PC-3 (cell line): Measurements from ENCODE around the gene EXD2. TPM values are rescaled to one million over a fixed set of nuclear protein-coding genes. Genes with fewer than 3 reads are reported as not detected.
A peak's percentile ranks its signal among the peaks of the same experiment; 100 is the strongest.

Experiments
- ATAC-seq: fragments of 200-7000 bp; cut with Tn5 transposase; 2 replicates; pipeline ENCODE4 v1.9.1; 2020; ENCODE audit warnings: mild to moderate bottlenecking, moderate library complexity
- BruUV-seq: library from RNA; stranded (reverse); fragments of 400-500 nt; replicated peaks from 2 replicates; lab custom pipeline; 2021; lab: Mats Ljungman, UMichigan
- CTCF ChIA-PET: fragments of 300-600 bp; sonication (Branson Sonifier 250); formaldehyde crosslinking; loops from one replicate; lab custom pipeline; 2022; ENCODE audit warnings: antibody characterized with exemption; lab: Charles Lee
- POLR2A ChIA-PET: fragments of 300-600 bp; sonication (Branson Sonifier 250); formaldehyde crosslinking; loops from one replicate; lab custom pipeline; 2022; ENCODE audit warnings: antibody characterized with exemption; ENCODE audit not compliant: unreplicated experiment; lab: Charles Lee
- DNase-seq: peaks from one replicate; pipeline ENCODE4 v3.0.0-alpha.2; 2015
- H2AFZ ChIP-seq: fragments of 300-600 bp; sonication (generic); 2 replicates; pipeline ENCODE4 v1.6.0; 2016; ENCODE audit warnings: antibody characterized with exemption, low read length
- H3F3A ChIP-seq: fragments of 300-600 bp; sonication (generic); one replicate; pipeline ENCODE4 v1.6.0; 2017; ENCODE audit warnings: antibody characterized with exemption, low read length, control low read depth, mild to moderate bottlenecking; ENCODE audit not compliant: unreplicated experiment
- H3K27ac ChIP-seq: fragments of 300-600 bp; sonication (generic); 2 replicates; pipeline ENCODE4 v1.5.1; 2016; ENCODE audit warnings: mild to moderate bottlenecking, low read length
- H3K27me3 ChIP-seq: fragments of 300-600 bp; sonication (generic); 2 replicates; pipeline ENCODE4 v1.6.1; 2016; ENCODE audit warnings: low read length, mixed read lengths
- H3K36me3 ChIP-seq: fragments of 300-600 bp; sonication (generic); 2 replicates; pipeline ENCODE4 v1.6.1; 2016; ENCODE audit warnings: low read depth, mixed run types, low read length, mixed read lengths
- H3K4me1 ChIP-seq: fragments of 300-600 bp; sonication (generic); 2 replicates; pipeline ENCODE4 v1.5.1; 2016; ENCODE audit warnings: low read length; ENCODE audit not compliant: insufficient read depth
- H3K4me2 ChIP-seq: fragments of 300-600 bp; sonication (generic); 2 replicates; pipeline ENCODE4 v1.6.0; 2016; ENCODE audit warnings: low read length
- H3K4me3 ChIP-seq: fragments of 300-600 bp; sonication (generic); 2 replicates; pipeline ENCODE4 v1.5.1; 2016; ENCODE audit warnings: mild to moderate bottlenecking, low read length, mixed read lengths
- H3K79me2 ChIP-seq: fragments of 300-600 bp; sonication (generic); 2 replicates; pipeline ENCODE4 v1.6.1; 2017; ENCODE audit warnings: low read length, mixed read lengths
- H3K9ac ChIP-seq: fragments of 300-600 bp; sonication (generic); 2 replicates; pipeline ENCODE4 v1.6.0; 2016; ENCODE audit warnings: mild to moderate bottlenecking, low read length
- H3K9me2 ChIP-seq: fragments of 300-600 bp; sonication (generic); replicated peaks from 2 replicates; pipeline ENCODE4 v1.6.1; 2016; ENCODE audit warnings: mixed run types, low read length, mixed read lengths
- H3K9me3 ChIP-seq: fragments of 300-600 bp; sonication (generic); 2 replicates; pipeline ENCODE4 v1.6.1; 2016; ENCODE audit warnings: low read length, mixed read lengths
- H4K20me1 ChIP-seq: fragments of 300-600 bp; sonication (generic); 2 replicates; pipeline ENCODE4 v1.6.1; 2016; ENCODE audit warnings: low read length, mixed read lengths
- EZH2 ChIP-seq: fragments of 300-600 bp; sonication (generic); IDR thresholded peaks from one replicate; pipeline ENCODE4 v1.6.1; 2017; ENCODE audit warnings: antibody characterized with exemption, mild to moderate bottlenecking, low read length; ENCODE audit not compliant: unreplicated experiment
- EZH2phosphoT487 ChIP-seq: fragments of 300-600 bp; sonication (generic); IDR thresholded peaks from 2 replicates; pipeline ENCODE4 v1.6.1; 2018; ENCODE audit warnings: mild to moderate bottlenecking, antibody characterized with exemption, low read length, borderline replicate concordance
- intact Hi-C: fragments of 100-400 bp; cut with micrococcal nuclease; formaldehyde crosslinking; loops from 2 replicates; pipeline ENCODE4 v1.9.0; 2023
- total RNA-seq: library from RNA; depleted of rRNA; stranded (reverse); fragments of >200 nt; gene quantifications from 2 replicates; pipeline ENCODE4 v1.2.3, GENCODE V29; 2014
- TF ChIP-seq, protein P1 (sequence below): fragments of 300-600 bp; sonication (generic); conservative IDR thresholded peaks from 2 replicates; pipeline ENCODE4 v1.5.1; 2017; ENCODE audit warnings: antibody characterized with exemption, low read depth, mild to moderate bottlenecking, low read length

Gene EXD2
- total RNA-seq, 1 experiment from 2014 or later: 19.9 TPM

DNA sequence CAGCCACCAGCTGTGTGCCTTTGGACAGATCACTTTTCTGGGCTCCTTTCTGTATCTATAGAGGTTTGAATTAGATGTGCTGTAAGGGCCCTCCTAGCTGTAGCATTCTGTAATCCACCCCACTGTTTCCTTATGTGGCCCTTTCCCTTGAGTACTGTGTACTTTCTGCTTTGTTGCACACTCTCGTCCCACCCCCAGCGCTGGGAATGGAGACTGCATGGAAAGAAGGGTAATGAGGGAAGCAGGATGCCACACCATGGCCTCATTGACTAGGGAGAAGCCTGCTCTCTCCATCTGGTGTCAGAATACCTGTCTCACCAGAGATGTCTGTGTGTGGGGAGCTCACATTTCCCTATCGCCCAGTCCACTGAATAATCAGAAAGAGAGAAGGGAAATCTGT is 55.0 kb downstream of the EXD2 start:
- Histone ChIP-seq H3F3A (no peaks in the 10 kb centered on the region), H3K4me1 (no peaks in the 10 kb centered on the region), H3K79me2 (no peaks in the 10 kb centered on the region), H3K4me2 (no peak overlapping the region), H4K20me1 (no peaks in the 10 kb centered on the region), H3K9me3 (no peaks in the 10 kb centered on the region), H2AFZ (no peak overlapping the region), H3K36me3 (no peaks in the 10 kb centered on the region), H3K27ac (no peak overlapping the region), H3K27me3 (no peaks in the 10 kb centered on the region), H3K4me3 (no peak overlapping the region), H3K9ac (no peak overlapping the region), H3K9me2 (no peaks in the 10 kb centered on the region)
- no peak for ATAC-seq
- ChIA-PET CTCF (interaction anchor here (0.6 to 0.8 kb wide), 2 partner anchors 99 to 328 kb away, joined by 3 to 4 read pairs; no protein-coding TSS in a partner anchor), POLR2A (no interaction called here)
- no peak for DNase-seq
- intact Hi-C loops: no loop called here
- no TSS peak for BruUV-seq
- TF ChIP-seq EZH2phosphoT487 (no peak), EZH2 (no peak)
- TF ChIP-seq, protein P1, sequence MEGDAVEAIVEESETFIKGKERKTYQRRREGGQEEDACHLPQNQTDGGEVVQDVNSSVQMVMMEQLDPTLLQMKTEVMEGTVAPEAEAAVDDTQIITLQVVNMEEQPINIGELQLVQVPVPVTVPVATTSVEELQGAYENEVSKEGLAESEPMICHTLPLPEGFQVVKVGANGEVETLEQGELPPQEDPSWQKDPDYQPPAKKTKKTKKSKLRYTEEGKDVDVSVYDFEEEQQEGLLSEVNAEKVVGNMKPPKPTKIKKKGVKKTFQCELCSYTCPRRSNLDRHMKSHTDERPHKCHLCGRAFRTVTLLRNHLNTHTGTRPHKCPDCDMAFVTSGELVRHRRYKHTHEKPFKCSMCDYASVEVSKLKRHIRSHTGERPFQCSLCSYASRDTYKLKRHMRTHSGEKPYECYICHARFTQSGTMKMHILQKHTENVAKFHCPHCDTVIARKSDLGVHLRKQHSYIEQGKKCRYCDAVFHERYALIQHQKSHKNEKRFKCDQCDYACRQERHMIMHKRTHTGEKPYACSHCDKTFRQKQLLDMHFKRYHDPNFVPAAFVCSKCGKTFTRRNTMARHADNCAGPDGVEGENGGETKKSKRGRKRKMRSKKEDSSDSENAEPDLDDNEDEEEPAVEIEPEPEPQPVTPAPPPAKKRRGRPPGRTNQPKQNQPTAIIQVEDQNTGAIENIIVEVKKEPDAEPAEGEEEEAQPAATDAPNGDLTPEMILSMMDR: no peak

- BruUV-seq: no TSS peak
- no peak for TF ChIP-seq EZH2
- TF ChIP-seq, protein P1: peak; percentile 63
- H3K4me1 ChIP-seq: no peaks in the 10 kb centered on the region
- no peak overlapping the region for H2AFZ ChIP-seq
- no peaks in the 10 kb centered on the region for H3K27me3 ChIP-seq
- no peak overlapping the region for H3K9ac ChIP-seq
- no peak overlapping the region for H3K4me3 ChIP-seq
- H4K20me1 ChIP-seq: no peaks in the 10 kb centered on the region
- no peaks in the 10 kb centered on the region for H3K9me3 ChIP-seq
- DNase-seq (peak; percentile 11), ATAC-seq (peak; percentile 59)
- H3K79me2 ChIP-seq: no peaks in the 10 kb centered on the region
- POLR2A ChIA-PET: no interaction called here
- CTCF ChIA-PET: interaction anchor here (0.6 to 1.3 kb wide), 2 partner anchors 40 to 205 kb away, joined by 3 to 6 read pairs; no protein-coding TSS in a partner anchor
- H3K9me2 ChIP-seq: no peaks in the 10 kb centered on the region
- no peaks in the 10 kb centered on the region for H3K36me3 ChIP-seq
- intact Hi-C loops: no loop called here
- H3K4me2 ChIP-seq: no peak overlapping the region
- H3K27ac ChIP-seq: no peak overlapping the region
- H3F3A ChIP-seq: no peaks in the 10 kb centered on the region
Measured at GRCh38 chr14:69247676-69248440, 56.6 kb downstream of the EXD2 start.

DNA sequence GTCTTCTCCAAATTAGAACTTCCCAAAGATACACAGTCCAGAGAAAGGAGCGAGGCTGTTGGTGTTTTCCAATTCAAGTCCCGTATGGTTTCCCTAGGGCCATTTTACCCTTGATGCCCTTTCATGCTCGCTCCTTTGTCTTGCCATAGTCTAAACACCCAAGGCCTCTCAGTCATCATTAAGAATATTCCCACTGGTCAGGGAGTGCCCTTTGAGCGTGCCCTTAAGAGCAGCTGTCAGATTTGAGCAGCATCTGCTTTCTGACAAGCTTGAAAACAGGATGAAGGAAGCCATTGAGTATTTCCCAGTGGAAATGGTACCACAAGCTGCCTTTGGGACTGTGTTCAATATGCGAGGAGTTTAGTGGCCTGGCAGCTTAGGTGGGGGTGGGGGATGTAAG is 58.3 kb downstream of the EXD2 start:
- Histone ChIP-seq H2AFZ (no peak overlapping the region), H3K4me2 (no peak overlapping the region), H4K20me1 (no peaks in the 10 kb centered on the region), H3K4me1 (no peaks in the 10 kb centered on the region), H3K27ac (no peak overlapping the region), H3K27me3 (no peaks in the 10 kb centered on the region), H3K79me2 (no peaks in the 10 kb centered on the region), H3K9me3 (no peaks in the 10 kb centered on the region), H3K36me3 (no peaks in the 10 kb centered on the region), H3K4me3 (no peak overlapping the region), H3K9me2 (no peaks in the 10 kb centered on the region), H3K9ac (no peak overlapping the region), H3F3A (no peaks in the 10 kb centered on the region)
- ATAC-seq: no peak
- POLR2A ChIA-PET: no interaction called here
- intact Hi-C loops: no loop called here
- TF ChIP-seq, protein P1: no peak
- TF ChIP-seq EZH2phosphoT487: no peak
- no peak for TF ChIP-seq EZH2
- CTCF ChIA-PET: no interaction called here
- no TSS peak for BruUV-seq
- no peak for DNase-seq
